IMR-90 (cell line): ENCODE measurements around the gene TRABD2A. TPM values are rescaled to one million over a fixed set of nuclear protein-coding genes. Genes with fewer than 3 reads are reported as not detected.

Source experiments
- ATAC-seq: fragments of 200-7000 bp; cut with Tn5 transposase; 2 replicates; pipeline ENCODE4 v1.9.1; 2020; ENCODE audit warnings: low read depth, mild to moderate bottlenecking, moderate library complexity
- BruUV-seq: library from RNA; stranded (reverse); fragments of 400-500 nt; replicated peaks from 2 replicates; lab custom pipeline; 2021; lab: Mats Ljungman, UMichigan
- CTCF ChIA-PET: fragments of 300-600 bp; formaldehyde crosslinking; extraction: SDS; loops from one replicate; lab custom pipeline; 2021; ENCODE audit warnings: antibody characterized with exemption; lab: Yijun Ruan, JAX
- POLR2A ChIA-PET: fragments of 300-600 bp; sonication (Branson Sonifier 250); formaldehyde crosslinking; loops from one replicate; lab custom pipeline; 2022; ENCODE audit warnings: antibody characterized with exemption; ENCODE audit not compliant: unreplicated experiment; lab: Charles Lee
- DNase-seq: peaks from one replicate; pipeline ENCODE4 v3.0.0; 2013
- H2AFZ ChIP-seq: replicated peaks from 2 replicates; pipeline ENCODE3; 2013; ENCODE audit warnings: low read length, mild to moderate bottlenecking; ENCODE audit not compliant: poor library complexity
- H2AK5ac ChIP-seq: 2 replicates; pipeline ENCODE4 v1.6.1; 2013; ENCODE audit warnings: low read depth, low read length, inconsistent platforms
- H2AK9ac ChIP-seq: replicated peaks from 2 replicates; pipeline ENCODE3; 2013; ENCODE audit warnings: mild to moderate bottlenecking, low read depth, low read length, moderate library complexity; ENCODE audit not compliant: poor library complexity
- H2BK120ac ChIP-seq: 2 replicates; pipeline ENCODE4 v1.6.1; 2013; ENCODE audit warnings: low read depth, low read length, inconsistent platforms
- H2BK15ac ChIP-seq: 3 replicates; pipeline ENCODE4 v1.6.1; 2013; ENCODE audit warnings: low read depth, low read length, inconsistent platforms
- H2BK20ac ChIP-seq: 2 replicates; pipeline ENCODE4 v1.6.1; 2013; ENCODE audit warnings: low read depth, mild to moderate bottlenecking, inconsistent platforms, low read length, moderate library complexity
- H2BK5ac ChIP-seq: 2 replicates; pipeline ENCODE4 v1.6.1; 2013; ENCODE audit warnings: mild to moderate bottlenecking, low read depth, low read length, inconsistent platforms; ENCODE audit not compliant: poor library complexity, severe bottlenecking
- H3K14ac ChIP-seq: replicated peaks from 2 replicates; pipeline ENCODE4 v1.6.1; 2013; ENCODE audit warnings: low read depth, low read length, inconsistent platforms
- H3K18ac ChIP-seq: 2 replicates; pipeline ENCODE4 v1.6.1; 2013; ENCODE audit warnings: low read depth, low read length, control low read depth
- H3K23ac ChIP-seq: 2 replicates; pipeline ENCODE4 v1.6.1; 2013; ENCODE audit warnings: low read depth, low read length, inconsistent platforms
- H3K27ac ChIP-seq: 2 replicates; pipeline ENCODE4 v1.5.1; 2013; ENCODE audit warnings: mild to moderate bottlenecking, control low read depth, low read length; ENCODE audit not compliant: insufficient read depth
- H3K27me3 ChIP-seq: 2 replicates; pipeline ENCODE4 v1.6.1; 2013; ENCODE audit warnings: low read length; ENCODE audit not compliant: control insufficient read depth, insufficient read depth
- H3K36me3 ChIP-seq: 2 replicates; pipeline ENCODE4 v1.6.1; 2013; ENCODE audit warnings: low read length, mixed read lengths; ENCODE audit not compliant: control insufficient read depth, insufficient read depth
- H3K4ac ChIP-seq: 2 replicates; pipeline ENCODE4 v1.6.1; 2013; ENCODE audit warnings: low read depth, low read length, inconsistent platforms
- H3K4me1 ChIP-seq: 2 replicates; pipeline ENCODE4 v1.6.1; 2013; ENCODE audit warnings: low read length, mixed read lengths; ENCODE audit not compliant: control insufficient read depth, insufficient read depth
- H3K4me2 ChIP-seq: 2 replicates; pipeline ENCODE4 v1.6.1; 2013; ENCODE audit warnings: low read depth, mild to moderate bottlenecking, control low read depth, low read length, moderate library complexity
- H3K4me3 ChIP-seq: 2 replicates; pipeline ENCODE4 v1.5.1; 2013; ENCODE audit warnings: low read depth, mild to moderate bottlenecking, control low read depth, low read length, moderate library complexity; ENCODE audit not compliant: insufficient read depth
- H3K56ac ChIP-seq: 2 replicates; pipeline ENCODE4 v1.6.1; 2013; ENCODE audit warnings: low read length, inconsistent platforms; ENCODE audit not compliant: insufficient read depth; ENCODE audit errors: extremely low read depth
- H3K79me1 ChIP-seq, 2 experiments: 2 replicates each; pipeline ENCODE4 v1.6.1; 2013; ENCODE audit warnings: low read length in 2 of 2, inconsistent platforms in 1 of 2, low read depth in 1 of 2
- H3K9ac ChIP-seq: 2 replicates; pipeline ENCODE4 v1.6.1; 2013; ENCODE audit warnings: low read depth, low read length, control low read depth
- H3K9me1 ChIP-seq: 2 replicates; pipeline ENCODE4 v1.6.1; 2013; ENCODE audit warnings: low read length, inconsistent platforms; ENCODE audit not compliant: insufficient read depth
- H3K9me3 ChIP-seq: 2 replicates; pipeline ENCODE4 v1.6.1; 2013; ENCODE audit warnings: low read length; ENCODE audit not compliant: control insufficient read depth, insufficient read depth
- H4K20me1 ChIP-seq: 2 replicates; pipeline ENCODE4 v1.6.1; 2013; ENCODE audit warnings: low read length, inconsistent platforms; ENCODE audit not compliant: insufficient read depth
- H4K5ac ChIP-seq: 2 replicates; pipeline ENCODE4 v1.6.1; 2013; ENCODE audit warnings: mild to moderate bottlenecking, low read depth, low read length, control low read depth
- H4K8ac ChIP-seq, 2 experiments: 2 replicates each; pipeline ENCODE4 v1.6.1; 2013; ENCODE audit warnings: low read depth in 2 of 2, low read length in 2 of 2, control low read depth in 1 of 2, inconsistent platforms in 1 of 2
- H4K91ac ChIP-seq: 2 replicates; pipeline ENCODE4 v1.6.1; 2013; ENCODE audit warnings: low read depth, low read length, inconsistent platforms; ENCODE audit not compliant: insufficient read depth
- CHD1 ChIP-seq: IDR thresholded peaks from 2 replicates; pipeline ENCODE4 v1.6.1; 2012; ENCODE audit warnings: low read depth, low read length, improper control_type of control experiment
- CTCF ChIP-seq: conservative IDR thresholded peaks from 2 replicates; pipeline ENCODE4 v1.5.1; 2012; ENCODE audit warnings: mild to moderate bottlenecking, low read depth, low read length, improper control_type of control experiment
- FOS ChIP-seq: fragments of 150-350 bp; IDR thresholded peaks from 2 replicates; pipeline ENCODE4 v1.6.1; 2016; ENCODE audit warnings: low read depth, low read length
- MXI1 ChIP-seq: IDR thresholded peaks from 2 replicates; pipeline ENCODE4 v1.6.1; 2012; ENCODE audit warnings: low read depth, mild to moderate bottlenecking, low read length, moderate library complexity, borderline replicate concordance
- RCOR1 ChIP-seq: IDR thresholded peaks from 2 replicates; pipeline ENCODE4 v1.6.1; 2012; ENCODE audit warnings: mild to moderate bottlenecking, low read length, improper control_type of control experiment; ENCODE audit not compliant: insufficient replicate concordance
- USF2 ChIP-seq: fragments of 150-350 bp; IDR thresholded peaks from 2 replicates; pipeline ENCODE4 v1.6.1; 2017; ENCODE audit warnings: mild to moderate bottlenecking, antibody characterized with exemption, low read length, low read depth
- WGBS, 2 experiments: methylation state at CpG; one replicate each; pipeline versions ENCODE4 v1.1.5 to v1.1.7; 2013; ENCODE audit warnings: missing lambda C conversion rate in 2 of 2; ENCODE audit not compliant: insufficient read length in 1 of 2; ENCODE audit errors: extremely low coverage in 2 of 2; 5-methylcytosine and 5-hydroxymethylcytosine counted together
- dilution Hi-C: fragments of 300-500 bp; cut with HindIII; formaldehyde crosslinking; loops from one replicate; pipeline ENCODE4 v1.14.3; 2018; ENCODE audit warnings: low sequenced_read_pairs; ENCODE audit not compliant: unreplicated experiment
- in situ Hi-C: fragments of 300-500 bp; cut with MboI; formaldehyde crosslinking; loops from 3 replicates; pipeline ENCODE4 v1.14.3; 2019; ENCODE audit warnings: low sequenced_read_pairs, inconsistent platforms, mixed read lengths
- intact Hi-C: fragments of 100-400 bp; cut with micrococcal nuclease; formaldehyde crosslinking; loops from 2 replicates; pipeline ENCODE4 v1.10.0; 2022
- polyA plus RNA-seq, 3 experiments: library from polyadenylated mRNA; depleted of rRNA; stranded (reverse); fragments of >200 nt; gene quantifications; 2 replicates each; pipeline ENCODE4 v1.2.3, GENCODE V29; 2012; ENCODE audit warnings: low replicate concordance in 1 of 3
- total RNA-seq: library from RNA; depleted of rRNA; stranded (reverse); fragments of >200 nt; gene quantifications from 2 replicates; pipeline ENCODE4 v1.2.3, GENCODE V29; 2012

The TRABD2A gene
- total and polyA plus RNA-seq, 2 of the 4 experiments (the other 2 are of a cell fraction): 17.6 to 20.3 TPM

GRCh38 chr2:84801811-84802210, 79.1 kb downstream of the TRABD2A start:
- H3K18ac ChIP-seq: no peak overlapping the region
- in situ Hi-C loops: no loop called here
- POLR2A ChIA-PET: no interaction called here
- no peaks in the 10 kb centered on the region for H3K27me3 ChIP-seq
- DNase-seq: peak; percentile 4
- no peak overlapping the region for H3K9ac ChIP-seq
- H2BK15ac ChIP-seq: no peak overlapping the region
- no peak overlapping the region for H4K5ac ChIP-seq
- BruUV-seq: no TSS peak
- no peaks in the 10 kb centered on the region for H3K79me1 ChIP-seq
- no peak overlapping the region for H4K91ac ChIP-seq
- H3K36me3 ChIP-seq: no peaks in the 10 kb centered on the region
- H3K4ac ChIP-seq: peak overlapping the region; percentile 43; the same call in 1 of the 2 replicates
- H3K4me3 ChIP-seq: no peak overlapping the region
- H3K4me1 ChIP-seq: no peaks in the 10 kb centered on the region; the same call in 1 of the 2 replicates
- no peak overlapping the region for H2BK5ac ChIP-seq
- H2BK20ac ChIP-seq: no peak overlapping the region
- no peak overlapping the region for H2AFZ ChIP-seq
- TF ChIP-seq USF2: no peak
- no peak for TF ChIP-seq CTCF
- no peak for TF ChIP-seq RCOR1
- TF ChIP-seq CHD1: no peak
- TF ChIP-seq MXI1: no peak
- TF ChIP-seq FOS: no peak
- peak overlapping the region; percentile 63; the same call in 1 of the 2 replicates for H2BK120ac ChIP-seq
- no peak overlapping the region for H4K8ac ChIP-seq
- no peak overlapping the region for H3K23ac ChIP-seq
- CTCF ChIA-PET: interaction anchor here (0.6 to 0.7 kb wide), 3 partner anchors 10 to 557 kb away, joined by 3 to 7 read pairs (median 6); no protein-coding TSS in a partner anchor
- no peak overlapping the region for H3K14ac ChIP-seq
- no peak overlapping the region for H3K4me2 ChIP-seq
- no peak overlapping the region for H3K27ac ChIP-seq
- H3K9me1 ChIP-seq: peaks cover 3% of the 10 kb centered on the region; the same call in 1 of the 2 replicates
- no CpG with 5 or more reads among the region's 2 CpGs for whole genome bisulfite sequencing, 2 experiments
- no peak overlapping the region for H2AK5ac ChIP-seq
- no peak overlapping the region for H3K56ac ChIP-seq
- ATAC-seq: no peak
- intact Hi-C loops: no loop called here
- dilution Hi-C loops: no loop called here
- no peaks in the 10 kb centered on the region for H4K20me1 ChIP-seq
- no peaks in the 10 kb centered on the region for H3K9me3 ChIP-seq
- H2AK9ac ChIP-seq: no peak overlapping the region
